ENCODE data around the gene RGS11.

DNA sequence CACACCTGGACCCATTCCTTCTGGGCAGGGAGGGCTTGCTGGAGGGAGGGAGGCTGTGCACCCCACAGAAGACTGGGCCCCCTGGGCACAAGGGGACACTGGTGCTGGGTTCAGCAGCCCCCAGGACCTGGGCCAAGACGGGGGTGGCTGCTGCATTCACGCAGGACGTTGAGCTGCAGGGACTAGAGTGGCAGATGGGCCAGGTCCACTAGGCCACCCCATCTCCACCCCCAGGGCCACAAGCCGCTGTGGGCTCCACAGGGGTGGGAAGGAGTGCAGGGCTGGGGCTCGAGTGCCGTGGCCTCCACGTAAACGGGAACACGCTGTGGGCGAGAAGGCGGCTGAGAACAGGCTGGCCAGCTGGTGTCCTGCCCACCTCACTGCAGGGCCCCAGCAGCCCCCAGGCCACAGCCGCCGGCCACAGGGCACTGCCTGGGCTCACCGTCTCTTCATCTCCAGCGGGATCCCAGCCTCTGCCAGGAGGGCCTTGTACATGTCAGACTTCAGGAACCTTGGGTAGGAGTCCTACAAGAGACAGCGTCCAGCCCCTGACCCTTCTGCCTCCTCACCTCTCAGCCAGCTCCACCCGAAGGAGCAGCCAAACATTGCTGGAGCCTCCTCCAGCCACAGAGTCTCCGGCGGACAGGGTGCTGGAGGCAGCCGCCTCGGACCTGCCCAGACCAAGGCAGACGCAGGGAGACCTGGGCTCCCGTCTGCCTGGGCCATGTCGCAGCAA lies 6.5 kb downstream of the RGS11 start:
- TF ChIP-seq MAX (IDR thresholded peaks at IDR 0.05) (no peak), YY1 (IDR thresholded peaks at IDR 0.05; ENCODE audit: low read depth) (no peak), TAF1 (IDR thresholded peaks at IDR 0.05; ENCODE audit: low read depth) (no peak), CEBPB (IDR thresholded peaks at IDR 0.05) (no peak)
